GM18907 (cell line): Measurements from ENCODE around the gene TMEM204.
"Not testable (repeated sequence)": the region's sequence is repeated elsewhere in the genome, so short reads cannot be mapped to it uniquely, and the experiment has no call there.

Experiments
- ATAC-seq: cut with Tn5 transposase; IDR thresholded peaks from one replicate; pipeline ENCODE4 v1.9.1; 2021; ENCODE audit warnings: mild to moderate bottlenecking, moderate library complexity; ENCODE audit not compliant: unreplicated experiment

The TMEM204 gene

GRCh38 chr16:1581804-1582203 lies 48.3 kb downstream of the TMEM204 start:
- ATAC-seq: no peak

- ATAC-seq: no peak
Measured at GRCh38 chr16:1583180-1583579, 49.7 kb downstream of the TMEM204 start.

- no peak for ATAC-seq
Measured at GRCh38 chr16:1584926-1585484, 51.5 kb downstream of the TMEM204 start.

GRCh38 chr16:1590366-1590765 lies 56.9 kb downstream of the TMEM204 start:
- no peak for ATAC-seq

- ATAC-seq: no peak
Measured at GRCh38 chr16:1590930-1591705, 57.7 kb downstream of the TMEM204 start.

- no peak for ATAC-seq
Measured at GRCh38 chr16:1592446-1592845, 59.0 kb downstream of the TMEM204 start.

- ATAC-seq: not testable (repeated sequence)
Measured at GRCh38 chr16:1595511-1595910, 62.0 kb downstream of the TMEM204 start.

- ATAC-seq: no peak
Measured at GRCh38 chr16:1596516-1596915, 63.0 kb downstream of the TMEM204 start.

- ATAC-seq: no peak
Measured at GRCh38 chr16:1597154-1597553, 63.7 kb downstream of the TMEM204 start.

GRCh38 chr16:1601031-1601430 lies 67.6 kb downstream of the TMEM204 start:
- ATAC-seq: no peak

- no peak for ATAC-seq
Measured at GRCh38 chr16:1601489-1601888, 68.0 kb downstream of the TMEM204 start.

GRCh38 chr16:1602285-1602684 lies 68.8 kb downstream of the TMEM204 start:
- ATAC-seq: no peak
